Nephron (organoid): ENCODE results near the gene AFF2.

Source experiments
- H3K27ac Mint-ChIP-seq, 3 experiments: 2 replicates each; pipeline ENCODE4 v1.8.0; 2020; ENCODE audit warnings: mixed read lengths in 3 of 3, mild to moderate bottlenecking in 2 of 3, moderate library complexity in 1 of 3
- H3K27me3 Mint-ChIP-seq: 2 replicates; pipeline ENCODE4 v1.8.0; 2021; ENCODE audit warnings: low read depth, mild to moderate bottlenecking, moderate library complexity, mixed read lengths
- H3K36me3 Mint-ChIP-seq: 2 replicates; pipeline ENCODE4 v1.8.0; 2020; ENCODE audit warnings: low read depth, mixed read lengths
- H3K4me1 Mint-ChIP-seq: 2 replicates; pipeline ENCODE4 v1.8.0; 2020; ENCODE audit warnings: mixed read lengths
- H3K4me3 Mint-ChIP-seq, 3 experiments: 2 replicates each; pipeline ENCODE4 v1.8.0; 2020; ENCODE audit warnings: mild to moderate bottlenecking in 3 of 3, mixed read lengths in 3 of 3, moderate library complexity in 2 of 3
- H3K9me3 Mint-ChIP-seq: 2 replicates; pipeline ENCODE4 v1.8.0; 2020; ENCODE audit warnings: mixed read lengths
- CTCF ChIP-seq, 3 experiments: fragments of 200-600 bp; sonication (generic); IDR thresholded peaks; one replicate each; pipeline ENCODE4 v1.5.0; 2021; ENCODE audit warnings: antibody characterized with exemption in 3 of 3; ENCODE audit not compliant: unreplicated experiment in 3 of 3

Gene AFF2

GRCh38 chrX:148541584-148541940, 41.1 kb downstream of the AFF2 start:
- Mint-ChIP-seq H3K27ac (no peak overlapping the region), H3K4me1 (no peaks in the 10 kb centered on the region), H3K9me3 (no peaks in the 10 kb centered on the region), H3K27me3 (no peaks in the 10 kb centered on the region), H3K36me3 (no peaks in the 10 kb centered on the region), H3K4me3 (no peak overlapping the region)
- TF ChIP-seq CTCF (IDR thresholded peaks at IDR 0.05; ENCODE audit: unreplicated experiment in 3 of 3): no peak

GRCh38 chrX:148542481-148543255, 42.3 kb downstream of the AFF2 start:
- Mint-ChIP-seq H3K4me3 (no peak overlapping the region), H3K4me1 (no peaks in the 10 kb centered on the region), H3K36me3 (no peaks in the 10 kb centered on the region), H3K9me3 (no peaks in the 10 kb centered on the region), H3K27ac (no peak overlapping the region), H3K27me3 (no peaks in the 10 kb centered on the region)
- TF ChIP-seq CTCF (IDR thresholded peaks at IDR 0.05; ENCODE audit: unreplicated experiment in 3 of 3): no peak

- no peaks in the 10 kb centered on the region for H3K27me3 Mint-ChIP-seq
- peak in 1 of 3 experiments; percentile 22 for TF ChIP-seq CTCF (IDR thresholded peaks at IDR 0.05; ENCODE audit: unreplicated experiment in 3 of 3)
Measured at GRCh38 chrX:148552775-148553174, 52.4 kb downstream of the AFF2 start.

GRCh38 chrX:148555101-148555500, 54.7 kb downstream of the AFF2 start:
- no peaks in the 10 kb centered on the region for H3K4me1 Mint-ChIP-seq
- H3K9me3 Mint-ChIP-seq: peaks cover 4% of the 10 kb centered on the region
- TF ChIP-seq CTCF (IDR thresholded peaks at IDR 0.05; ENCODE audit: unreplicated experiment in 3 of 3): no peak
- H3K27ac Mint-ChIP-seq: no peak overlapping the region
- H3K27me3 Mint-ChIP-seq: no peaks in the 10 kb centered on the region
- no peak overlapping the region for H3K4me3 Mint-ChIP-seq
- H3K36me3 Mint-ChIP-seq: peaks cover under 1% of the 10 kb centered on the region

More at GRCh38 chrX:148552775-148553174, 52.4 kb downstream of the AFF2 start:
- Mint-ChIP-seq H3K4me1 (no peaks in the 10 kb centered on the region), H3K9me3 (no peaks in the 10 kb centered on the region), H3K4me3 (no peak overlapping the region), H3K36me3 (no peaks in the 10 kb centered on the region), H3K27ac (no peak overlapping the region)

- H3K27ac Mint-ChIP-seq: no peak overlapping the region
- H3K4me1 Mint-ChIP-seq: no peaks in the 10 kb centered on the region
Measured at GRCh38 chrX:148555571-148556243, 55.3 kb downstream of the AFF2 start.

More at GRCh38 chrX:148555571-148556243, 55.3 kb downstream of the AFF2 start:
- no peaks in the 10 kb centered on the region for H3K27me3 Mint-ChIP-seq
- peaks cover 7% of the 10 kb centered on the region for H3K9me3 Mint-ChIP-seq
- H3K36me3 Mint-ChIP-seq: peaks cover 4% of the 10 kb centered on the region
- no peak for TF ChIP-seq CTCF (IDR thresholded peaks at IDR 0.05; ENCODE audit: unreplicated experiment in 3 of 3)
- H3K4me3 Mint-ChIP-seq: no peak overlapping the region
